ENCODE results near the gene ISL1.

The ISL1 gene

GRCh38 chr5:51383131-51384121 is at the start of gene ISL1:
Gene ISL1 (plus strand): TSS chr5:51383448. CDS start chr5:51383672, 224 bp downstream.
- DNase-seq (ENCODE audit: low spot score): peak; percentile 53

GRCh38 chr5:51336878-51337277 is 46.4 kb upstream of the ISL1 start:
- no peak for DNase-seq (ENCODE audit: low spot score)

- DNase-seq (ENCODE audit: low spot score): no peak
Measured at GRCh38 chr5:51345106-51345505, 38.1 kb upstream of the ISL1 start.

- no peak for DNase-seq (ENCODE audit: low spot score)
Measured at GRCh38 chr5:51347157-51347556, 36.1 kb upstream of the ISL1 start.

- DNase-seq (ENCODE audit: low spot score): no peak
Measured at GRCh38 chr5:51347704-51348103, 35.5 kb upstream of the ISL1 start.

- DNase-seq (ENCODE audit: low spot score): no peak
Measured at GRCh38 chr5:51371052-51371451, 12.2 kb upstream of the ISL1 start.

- no peak for DNase-seq (ENCODE audit: low spot score)
Measured at GRCh38 chr5:51373880-51374523, 9.2 kb upstream of the ISL1 start.

- no peak for DNase-seq (ENCODE audit: low spot score)
Measured at GRCh38 chr5:51375084-51375483, 8.2 kb upstream of the ISL1 start.

GRCh38 chr5:51376509-51376908 is 6.7 kb upstream of the ISL1 start:
- no peak for DNase-seq (ENCODE audit: low spot score)

GRCh38 chr5:51377151-51378060 is 5.8 kb upstream of the ISL1 start:
- no peak for DNase-seq (ENCODE audit: low spot score)

- no peak for DNase-seq (ENCODE audit: low spot score)
Measured at GRCh38 chr5:51378061-51378409, 5.2 kb upstream of the ISL1 start.

GRCh38 chr5:51378448-51379330 is 4.6 kb upstream of the ISL1 start:
- DNase-seq (ENCODE audit: low spot score): no peak

GRCh38 chr5:51379331-51379700 is 3.9 kb upstream of the ISL1 start:
- DNase-seq (ENCODE audit: low spot score): no peak

- no peak for DNase-seq (ENCODE audit: low spot score)
Measured at GRCh38 chr5:51380603-51381207, 2.5 kb upstream of the ISL1 start.

GRCh38 chr5:51381761-51382474 is 1.3 kb upstream of the ISL1 start:
- DNase-seq (ENCODE audit: low spot score): no peak

- DNase-seq (ENCODE audit: low spot score): no peak
Measured at GRCh38 chr5:51382521-51383130, 622 bp upstream of the ISL1 start.

- DNase-seq (ENCODE audit: low spot score): no peak
Measured at GRCh38 chr5:51384281-51384840, 1.1 kb downstream of the ISL1 start.

- no peak for DNase-seq (ENCODE audit: low spot score)
Measured at GRCh38 chr5:51385216-51385615, 2.0 kb downstream of the ISL1 start.

All from putamen (tissue), 1 donor.